Testis (tissue), 3 donors: Measurements from ENCODE around the gene MAP4K4. TPM values are rescaled to one million over a fixed set of nuclear protein-coding genes. Genes with fewer than 3 reads are reported as not detected.

Experiments
- DNase-seq: peaks from one replicate; pipeline ENCODE4 v3.0.0-alpha.2; 2019
- H3K27ac ChIP-seq, 2 donors: fragments of 200-600 bp; sonication (generic); one replicate each; pipeline ENCODE4 v1.5.1; 2019
- H3K27me3 ChIP-seq: fragments of 200-600 bp; sonication (generic); one replicate; pipeline ENCODE4 v1.5.1; 2019
- H3K36me3 ChIP-seq: fragments of 200-600 bp; sonication (generic); one replicate; pipeline ENCODE4 v1.5.1; 2017; ENCODE audit warnings: low read depth; ENCODE audit errors: missing control alignments
- H3K4me1 ChIP-seq: fragments of 200-600 bp; sonication (generic); one replicate; pipeline ENCODE4 v1.5.1; 2019
- H3K4me3 ChIP-seq, 2 donors: fragments of 200-600 bp; sonication (generic); one replicate each; pipeline ENCODE4 v1.5.1; 2017 to 2019
- H3K9me3 ChIP-seq: fragments of 200-600 bp; sonication (generic); one replicate; pipeline ENCODE4 v1.5.1; 2017
- CTCF ChIP-seq, 3 experiments: fragments of 450-650 bp in 2 of 3; fragments of 200-600 bp in 1 of 3; sonication (generic) in 1 of 3; IDR thresholded peaks; one replicate each; pipeline ENCODE4 v1.5.1; 2016 to 2019; ENCODE audit warnings: antibody characterized with exemption in 3 of 3, mild to moderate bottlenecking in 2 of 3, moderate library complexity in 1 of 3
- POLR2A ChIP-seq: fragments of 450-650 bp; IDR thresholded peaks from one replicate; pipeline ENCODE4 v1.6.1; 2017; ENCODE audit warnings: antibody characterized with exemption, mild to moderate bottlenecking, moderate library complexity
- WGBS, 2 donors: methylation state at CpG; one replicate each; pipeline ENCODE4 v1.1.5; 2018; 5-methylcytosine and 5-hydroxymethylcytosine counted together
- intact Hi-C: fragments of 100-400 bp; cut with DNase I; formaldehyde crosslinking; loops from one replicate; pipeline ENCODE4 v1.15.1; 2023; ENCODE audit warnings: low total_unique reads
- polyA plus RNA-seq: library from polyadenylated mRNA; stranded (reverse); fragments of 350-450 nt; fragmentation: Illumina TruSeq; extraction: RNeasy Lipid Tissue Mini Kit (QIAGEN cat#74804); gene quantifications from one replicate; pipeline ENCODE4 v1.2.3, GENCODE V29; 2014; ENCODE audit warnings: low read depth, low replicate concordance; ENCODE audit not compliant: insufficient read depth
- total RNA-seq, 2 donors: library from RNA; depleted of rRNA; stranded (reverse); fragments of >200 nt; gene quantifications; one replicate each; pipeline ENCODE4 v1.2.3, GENCODE V29; 2016

Gene MAP4K4
- total and polyA plus RNA-seq, 3 donors from 2014 or later = 88.2 to 194 (median 174) TPM

- H3K4me1 ChIP-seq = peaks cover 25% of the 10 kb centered on the region
- H3K27ac ChIP-seq = no peak overlapping the region
- DNase-seq = no peak
- H3K4me3 ChIP-seq = no peak overlapping the region
- H3K36me3 ChIP-seq = no peaks in the 10 kb centered on the region
- H3K9me3 ChIP-seq = no peaks in the 10 kb centered on the region
- TF ChIP-seq CTCF (IDR thresholded peaks at IDR 0.05) (no peak), POLR2A (no peak)
- intact Hi-C loops = no loop called here
- WGBS, 2 donors = 70 to 79% methylated on average over 4 of the region's 4 CpGs
- no peaks in the 10 kb centered on the region for H3K27me3 ChIP-seq
These were observed 8.8 kb downstream of the MAP4K4 start for GRCh38 chr2:101706121-101706818.

GRCh38 chr2:101706819-101707177 lies 9.3 kb downstream of the MAP4K4 start:
- Histone ChIP-seq H3K27ac (no peak overlapping the region), H3K4me3 (no peak overlapping the region), H3K36me3 (no peaks in the 10 kb centered on the region), H3K4me1 (peaks cover 27% of the 10 kb centered on the region), H3K27me3 (no peaks in the 10 kb centered on the region), H3K9me3 (no peaks in the 10 kb centered on the region)
- TF ChIP-seq POLR2A (no peak), CTCF (IDR thresholded peaks at IDR 0.05) (no peak)
- intact Hi-C loops = no loop called here
- DNase-seq = no peak
- WGBS, 2 donors = 63 to 70% methylated on average over 1 of the region's 1 CpG

GRCh38 chr2:101710036-101710435 lies 12.5 kb downstream of the MAP4K4 start:
- 71 to 82% methylated on average over 1 of the region's 1 CpG for WGBS, 2 donors
- Histone ChIP-seq H3K9me3 (no peaks in the 10 kb centered on the region), H3K4me1 (peaks cover 31% of the 10 kb centered on the region), H3K27me3 (no peaks in the 10 kb centered on the region), H3K36me3 (no peaks in the 10 kb centered on the region), H3K27ac (peak overlapping the region in 1 of 2 donors; percentile 57), H3K4me3 (no peak overlapping the region)
- DNase-seq = no peak
- no peak for TF ChIP-seq POLR2A
- no peak for TF ChIP-seq CTCF (IDR thresholded peaks at IDR 0.05)
- intact Hi-C loops = no loop called here

GRCh38 chr2:101710471-101711318 lies 13.2 kb downstream of the MAP4K4 start:
- DNase-seq = no peak
- intact Hi-C loops = no loop called here
- H3K36me3 ChIP-seq = no peaks in the 10 kb centered on the region
- peaks cover 31% of the 10 kb centered on the region for H3K4me1 ChIP-seq
- WGBS, 2 donors = 58 to 74% methylated on average over 7 of the region's 7 CpGs
- H3K9me3 ChIP-seq = no peaks in the 10 kb centered on the region
- no peaks in the 10 kb centered on the region for H3K27me3 ChIP-seq
- TF ChIP-seq CTCF (IDR thresholded peaks at IDR 0.05) (no peak), POLR2A (no peak)
- H3K4me3 ChIP-seq = no peak overlapping the region
- H3K27ac ChIP-seq = peak overlapping the region in 1 of 2 donors; percentile 57
